Activated CD4-positive, alpha-beta T cell treated with anti-CD3 and anti-CD28 coated beads, Interleukin-2, amount 10 ng/mL, durations not matched to agents 24 days and 14 days (primary cell): ENCODE data around the gene C2orf76. TPM values are rescaled to one million over a fixed set of nuclear protein-coding genes. Genes with fewer than 3 reads are reported as not detected.
"Not testable (repeated sequence)": the region's sequence is repeated elsewhere in the genome, so short reads cannot be mapped to it uniquely, and the experiment has no call there.

Experiments used
- DNase-seq: peaks from one replicate; pipeline ENCODE4 v3.0.0; 2022
- H3K27ac Mint-ChIP-seq: one replicate; pipeline ENCODE4 v1.8.0; 2022; ENCODE audit warnings: mild to moderate bottlenecking, mixed read lengths
- H3K27me3 Mint-ChIP-seq: one replicate; pipeline ENCODE4 v1.8.0; 2022; ENCODE audit warnings: mixed read lengths
- H3K36me3 Mint-ChIP-seq: one replicate; pipeline ENCODE4 v1.8.0; 2022; ENCODE audit warnings: low read depth, mild to moderate bottlenecking, mixed read lengths
- H3K4me1 Mint-ChIP-seq: one replicate; pipeline ENCODE4 v1.8.0; 2021; ENCODE audit warnings: mixed read lengths
- H3K4me3 Mint-ChIP-seq: one replicate; pipeline ENCODE4 v1.8.0; 2022; ENCODE audit warnings: mild to moderate bottlenecking, moderate library complexity, mixed read lengths
- H3K9me3 Mint-ChIP-seq: one replicate; pipeline ENCODE4 v1.8.0; 2021; ENCODE audit warnings: mixed read lengths
- intact Hi-C: fragments of 100-400 bp; cut with micrococcal nuclease; formaldehyde crosslinking; loops from one replicate; pipeline ENCODE4 v1.15.1; 2023
- total RNA-seq: library from RNA; stranded (reverse); gene quantifications from 2 replicates; pipeline ENCODE4 v1.2.3, GENCODE V29; 2022

C2orf76 gene
- total RNA-seq, 1 donor from 2014 or later: 10.2 TPM

DNA sequence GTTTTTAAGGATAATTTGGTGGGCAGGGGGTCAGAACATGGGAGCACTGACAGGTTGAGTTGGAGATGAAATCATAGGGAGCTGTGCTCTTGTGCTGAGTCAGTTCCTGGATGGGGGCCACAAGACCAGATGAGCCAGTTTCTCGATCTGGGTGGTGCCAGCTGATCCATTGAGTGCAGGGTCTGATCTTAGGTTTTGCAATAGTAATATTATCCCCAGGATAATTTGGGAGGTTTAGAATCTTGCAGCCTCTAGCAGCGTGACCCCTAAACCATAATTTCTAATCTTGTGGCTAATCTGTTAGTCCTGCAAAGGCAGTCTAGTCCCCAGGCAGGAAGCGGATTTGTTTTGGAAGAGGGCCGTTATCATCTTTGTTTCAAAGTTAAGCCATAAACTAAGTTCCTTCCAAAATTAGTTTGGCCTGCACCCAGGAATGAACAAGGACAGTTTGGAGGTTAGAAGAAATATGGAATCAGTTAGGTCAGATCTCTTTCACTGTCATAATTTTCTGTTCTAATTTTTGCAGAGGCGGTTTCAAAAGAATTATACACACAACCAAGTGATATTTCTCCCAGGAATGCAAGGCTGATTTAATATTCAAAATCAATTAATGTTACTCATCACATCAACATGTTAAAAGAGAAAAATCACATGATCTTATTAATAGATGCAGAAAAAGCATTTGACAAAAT, 23.1 kb upstream of the C2orf76 start:
- peaks cover 7% of the 10 kb centered on the region for H3K4me1 Mint-ChIP-seq
- no peaks in the 10 kb centered on the region for H3K36me3 Mint-ChIP-seq
- intact Hi-C loops: no loop called here
- peaks cover 7% of the 10 kb centered on the region for H3K27me3 Mint-ChIP-seq
- no peak overlapping the region for H3K4me3 Mint-ChIP-seq
- H3K27ac Mint-ChIP-seq: no peak overlapping the region
- DNase-seq: no peak
- peaks cover 5% of the 10 kb centered on the region for H3K9me3 Mint-ChIP-seq

DNA sequence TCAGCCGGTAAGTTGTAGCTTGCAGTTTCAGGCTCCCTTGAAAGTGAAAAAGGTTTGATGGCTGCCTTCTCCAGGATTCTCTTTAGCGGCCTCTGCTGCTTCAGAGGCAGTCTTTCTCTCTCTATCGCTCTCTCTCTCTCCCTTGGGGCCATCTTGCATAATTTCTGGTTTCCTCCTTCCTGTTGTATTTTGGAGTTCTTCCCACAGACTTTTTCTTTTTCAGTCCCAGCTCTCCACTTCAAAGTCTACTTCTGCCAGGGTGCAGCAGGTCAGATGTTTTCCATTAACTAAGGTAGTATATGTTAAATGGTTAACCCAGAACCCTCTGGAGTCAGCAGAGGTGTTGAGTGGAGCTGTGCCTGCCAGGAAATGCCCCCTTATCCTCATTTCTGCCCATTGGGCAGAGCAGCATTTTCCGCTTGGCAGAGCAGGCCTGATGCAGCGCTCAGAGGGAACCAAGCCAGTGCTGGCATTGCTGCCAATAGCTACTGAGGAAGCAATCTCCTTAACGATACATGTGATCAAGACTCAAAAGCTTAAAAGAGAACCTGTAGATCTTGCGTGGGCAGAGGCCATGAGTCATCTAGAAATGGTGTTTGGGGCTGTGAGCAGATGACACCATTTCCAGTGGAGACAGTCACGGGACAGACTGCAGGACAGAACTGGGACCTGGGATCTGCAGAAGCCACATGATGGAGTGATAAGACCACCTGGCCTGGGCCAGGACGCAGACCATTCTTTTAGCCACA, 20.9 kb upstream of the C2orf76 start:
- Mint-ChIP-seq H3K9me3 (peaks cover 5% of the 10 kb centered on the region), H3K36me3 (no peaks in the 10 kb centered on the region), H3K27ac (peak overlapping the region; percentile 57), H3K27me3 (peaks cover 4% of the 10 kb centered on the region), H3K4me3 (peak overlapping the region; percentile 14), H3K4me1 (peaks cover 7% of the 10 kb centered on the region)
- intact Hi-C loops: loop anchor here (1.0 to 2.0 kb wide), 2 partner anchors 17 to 21 kb away; partner anchors contain the start of genes C2orf76 and DBI
- DNase-seq: no peak

GRCh38 chr2:119385466-119385865, 18.8 kb upstream of the C2orf76 start:
- no peak overlapping the region for H3K4me3 Mint-ChIP-seq
- H3K9me3 Mint-ChIP-seq: peaks cover 5% of the 10 kb centered on the region
- DNase-seq: no peak
- no peaks in the 10 kb centered on the region for H3K36me3 Mint-ChIP-seq
- H3K4me1 Mint-ChIP-seq: peaks cover 7% of the 10 kb centered on the region
- H3K27ac Mint-ChIP-seq: no peak overlapping the region
- intact Hi-C loops: no loop called here
- H3K27me3 Mint-ChIP-seq: peaks cover 7% of the 10 kb centered on the region

DNA sequence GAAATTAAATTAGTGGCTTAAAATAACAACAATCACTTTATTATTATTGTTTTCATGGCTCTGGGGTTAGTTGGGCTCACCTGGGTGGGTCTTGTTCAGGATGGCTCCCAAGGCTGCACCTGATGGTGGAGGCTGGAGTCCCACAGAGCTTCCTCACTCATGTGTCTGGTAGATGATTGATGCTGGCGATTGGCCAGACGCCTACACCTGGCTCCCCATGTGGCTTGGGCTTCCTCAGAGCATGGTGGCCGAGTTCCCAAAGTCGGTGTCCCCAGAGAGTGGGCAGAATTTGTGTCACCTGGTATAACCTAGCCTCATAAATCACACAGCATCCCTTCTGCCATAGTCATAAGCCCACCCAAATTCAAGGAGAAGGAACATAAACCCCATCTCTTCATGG, 18.3 kb upstream of the C2orf76 start:
- Mint-ChIP-seq H3K4me1 (peaks cover 7% of the 10 kb centered on the region), H3K4me3 (no peak overlapping the region), H3K9me3 (peaks cover 5% of the 10 kb centered on the region), H3K27ac (no peak overlapping the region), H3K36me3 (no peaks in the 10 kb centered on the region), H3K27me3 (peaks cover 9% of the 10 kb centered on the region)
- no peak for DNase-seq
- intact Hi-C loops: no loop called here

DNA sequence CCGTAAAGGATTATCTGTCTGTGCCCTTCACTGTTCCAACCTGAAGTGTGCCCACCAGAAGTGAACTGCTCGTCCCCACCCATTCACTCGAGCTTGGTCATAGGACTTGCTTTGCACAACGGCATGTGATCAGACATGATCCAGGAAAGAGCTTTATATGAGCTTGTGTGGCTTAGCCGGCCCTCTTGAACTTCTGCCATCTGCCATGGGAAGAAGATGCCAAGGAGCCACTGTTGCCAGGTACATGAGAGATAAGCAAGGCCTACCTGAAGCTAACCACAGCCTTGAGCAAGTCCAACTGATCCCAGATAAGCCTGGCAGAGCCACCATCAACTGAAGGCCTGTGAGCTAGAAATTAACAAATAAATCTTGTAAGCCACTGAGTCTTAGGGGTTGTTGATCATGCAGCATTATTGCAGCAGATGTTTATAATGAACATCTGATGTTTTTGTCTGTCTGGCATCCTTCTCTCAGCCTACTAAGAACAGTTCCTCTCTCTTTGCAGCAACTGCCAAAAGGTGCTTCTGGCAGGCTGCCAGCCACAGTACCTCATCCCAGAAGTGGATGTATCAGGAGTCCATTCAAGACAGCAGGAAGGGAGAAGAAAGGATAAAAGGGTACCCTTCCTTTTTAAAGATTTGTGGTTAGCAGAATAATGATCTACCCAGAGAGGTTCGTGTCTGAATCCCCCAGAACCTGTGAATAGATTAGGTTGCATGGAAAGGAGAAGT, 16.9 kb upstream of the C2orf76 start:
- Mint-ChIP-seq H3K36me3 (no peaks in the 10 kb centered on the region), H3K9me3 (peaks cover 5% of the 10 kb centered on the region), H3K4me3 (no peak overlapping the region), H3K4me1 (peaks cover 7% of the 10 kb centered on the region), H3K27me3 (peaks cover 13% of the 10 kb centered on the region), H3K27ac (no peak overlapping the region)
- DNase-seq: no peak
- intact Hi-C loops: no loop called here

GRCh38 chr2:119378566-119378965, 11.9 kb upstream of the C2orf76 start:
- Mint-ChIP-seq H3K36me3 (peaks cover 13% of the 10 kb centered on the region), H3K4me1 (no peaks in the 10 kb centered on the region), H3K4me3 (no peak overlapping the region), H3K27me3 (peaks cover 13% of the 10 kb centered on the region), H3K9me3 (no peaks in the 10 kb centered on the region), H3K27ac (no peak overlapping the region)
- intact Hi-C loops: no loop called here
- no peak for DNase-seq

DNA sequence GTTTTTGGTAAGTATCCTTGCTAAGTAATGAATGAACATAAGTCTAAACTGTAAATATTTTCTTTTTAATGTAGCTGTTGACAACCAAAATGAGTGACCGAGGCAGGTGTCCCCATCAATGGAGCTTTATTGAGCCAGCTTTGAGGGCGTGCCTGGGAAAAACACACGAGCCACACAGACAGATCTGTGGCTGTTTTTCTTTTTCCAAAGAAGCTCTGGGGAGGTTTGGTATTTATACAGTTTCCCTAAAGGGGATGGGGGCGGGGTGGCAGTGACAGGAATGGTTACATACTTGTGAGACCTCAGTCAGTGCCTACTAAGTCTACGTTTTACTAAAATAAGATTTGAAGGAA, 11.3 kb upstream of the C2orf76 start:
- H3K27ac Mint-ChIP-seq: no peak overlapping the region
- no peaks in the 10 kb centered on the region for H3K4me1 Mint-ChIP-seq
- H3K27me3 Mint-ChIP-seq: peaks cover 13% of the 10 kb centered on the region
- H3K36me3 Mint-ChIP-seq: peaks cover 19% of the 10 kb centered on the region
- intact Hi-C loops: no loop called here
- no peak for DNase-seq
- no peaks in the 10 kb centered on the region for H3K9me3 Mint-ChIP-seq
- H3K4me3 Mint-ChIP-seq: no peak overlapping the region

DNA sequence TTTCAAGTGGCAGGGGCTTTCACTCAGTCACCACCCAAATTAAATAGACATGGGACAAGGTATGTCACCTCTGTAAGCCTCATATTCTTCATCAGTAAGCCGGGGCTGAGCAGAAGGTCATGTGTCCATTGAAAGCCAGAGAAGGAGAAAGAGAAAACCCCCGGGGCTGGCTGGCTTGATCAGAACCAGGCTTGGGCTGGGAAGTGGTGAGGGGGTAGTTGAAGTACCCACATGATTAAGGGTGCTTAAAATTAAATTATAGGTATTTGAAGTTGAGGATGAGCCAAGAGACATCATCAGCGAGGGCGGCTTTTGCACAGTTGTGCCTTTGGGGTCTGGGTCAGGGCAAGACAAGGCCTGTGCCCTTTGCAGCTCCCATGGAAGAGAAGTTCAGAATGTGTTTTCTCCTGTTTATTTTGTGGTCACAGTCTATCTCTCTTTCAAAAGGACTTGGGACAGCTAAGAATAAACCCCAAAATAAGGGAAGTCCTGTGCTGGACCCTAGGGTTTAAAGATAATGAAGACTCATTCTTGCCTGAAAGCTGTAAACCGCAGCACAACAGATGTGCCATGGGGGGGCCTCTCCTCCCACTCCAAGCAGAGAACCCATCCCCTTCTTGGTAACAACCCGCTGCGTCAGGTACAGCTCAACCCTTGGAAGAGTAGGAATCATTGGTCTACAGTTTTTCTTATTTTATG, 10.8 kb upstream of the C2orf76 start:
- peaks cover 24% of the 10 kb centered on the region for H3K36me3 Mint-ChIP-seq

GRCh38 chr2:119376810-119377209, 10.2 kb upstream of the C2orf76 start:
- DNase-seq: no peak
- Mint-ChIP-seq H3K27me3 (peaks cover 13% of the 10 kb centered on the region), H3K27ac (no peak overlapping the region)

More for the DNA sequence above, 10.8 kb upstream of the C2orf76 start:
- Mint-ChIP-seq H3K9me3 (no peaks in the 10 kb centered on the region), H3K27me3 (peaks cover 13% of the 10 kb centered on the region), H3K27ac (no peak overlapping the region), H3K4me1 (no peaks in the 10 kb centered on the region), H3K4me3 (no peak overlapping the region)
- DNase-seq: no peak
- intact Hi-C loops: no loop called here

DNA sequence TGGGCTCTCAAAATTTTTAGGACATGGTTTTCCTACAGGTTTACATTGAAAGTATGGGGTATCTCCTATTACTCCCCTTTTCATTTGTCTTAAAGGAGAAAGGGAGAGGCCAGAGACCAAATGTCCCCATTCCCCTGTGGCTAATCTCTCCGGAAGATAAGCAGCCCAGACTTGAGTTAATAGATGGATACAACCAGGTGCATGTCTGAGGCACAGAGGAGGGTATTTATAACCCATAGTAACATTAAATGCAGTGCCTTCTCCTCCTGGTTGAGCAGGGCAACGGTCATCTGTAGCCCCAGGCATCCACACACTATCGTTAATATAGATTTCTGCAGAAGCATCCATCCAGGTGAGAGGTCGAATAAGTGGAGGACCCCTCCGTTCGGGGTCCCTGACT, 9.8 kb upstream of the C2orf76 start:
- intact Hi-C loops, H3K4me3 Mint-ChIP-seq: not testable (repeated sequence)
- peaks cover 11% of the 10 kb centered on the region for H3K27me3 Mint-ChIP-seq

More at GRCh38 chr2:119376810-119377209, 10.2 kb upstream of the C2orf76 start:
- Mint-ChIP-seq H3K4me3 (no peak overlapping the region), H3K4me1 (no peaks in the 10 kb centered on the region), H3K9me3 (no peaks in the 10 kb centered on the region), H3K36me3 (peaks cover 29% of the 10 kb centered on the region)
- intact Hi-C loops: no loop called here

DNA sequence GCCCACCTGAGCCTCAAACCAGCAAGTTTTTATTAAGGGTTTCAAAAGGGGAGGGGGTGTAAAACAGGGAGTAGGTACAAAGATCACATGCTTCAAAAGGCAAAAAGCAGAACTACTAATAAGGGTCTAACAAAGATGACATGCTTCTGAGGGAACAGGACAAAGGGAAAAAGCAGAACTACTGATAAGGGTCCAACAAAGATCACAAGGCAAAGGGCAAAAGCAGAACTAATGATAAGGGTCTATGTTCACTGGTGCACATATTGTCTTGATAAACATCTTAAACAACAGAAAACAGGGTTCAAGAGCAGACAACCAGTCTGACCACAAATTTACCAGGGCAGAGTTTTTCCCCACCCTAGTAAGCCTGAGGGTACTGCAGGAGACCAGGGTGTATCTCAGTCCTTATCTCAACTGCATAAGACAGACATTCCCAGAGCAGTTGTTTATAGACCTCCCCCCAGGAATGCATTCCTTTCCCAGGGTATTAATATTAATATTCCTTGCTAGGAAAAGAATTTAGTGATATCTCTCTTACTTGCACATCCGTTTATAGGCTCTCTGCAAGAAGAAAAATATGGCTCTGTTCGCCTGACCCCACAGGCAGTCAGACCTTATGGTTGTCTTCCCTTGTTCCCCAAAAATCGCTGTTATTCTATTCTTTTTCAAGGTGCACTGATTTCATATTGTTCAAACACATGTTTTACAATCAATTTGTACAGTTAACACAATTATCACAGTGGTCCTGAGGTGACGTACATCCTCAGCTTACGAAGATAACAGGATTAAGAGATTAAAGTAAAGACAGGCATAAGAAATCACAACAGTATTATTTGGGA, 7.5 kb upstream of the C2orf76 start:
- H3K4me3 Mint-ChIP-seq, intact Hi-C loops, H3K4me1 Mint-ChIP-seq, H3K9me3 Mint-ChIP-seq, DNase-seq, H3K27ac Mint-ChIP-seq, H3K27me3 Mint-ChIP-seq: not testable (repeated sequence)
- H3K36me3 Mint-ChIP-seq: peaks cover 50% of the 10 kb centered on the region

More for the DNA sequence above, 9.8 kb upstream of the C2orf76 start:
- not testable (repeated sequence) for H3K27ac Mint-ChIP-seq, H3K4me1 Mint-ChIP-seq, DNase-seq, H3K9me3 Mint-ChIP-seq
- H3K36me3 Mint-ChIP-seq: peaks cover 30% of the 10 kb centered on the region

- DNase-seq: no peak
- H3K27ac Mint-ChIP-seq: no peak overlapping the region
- peaks cover 56% of the 10 kb centered on the region for H3K36me3 Mint-ChIP-seq
- no peaks in the 10 kb centered on the region for H3K27me3 Mint-ChIP-seq
- no peaks in the 10 kb centered on the region for H3K9me3 Mint-ChIP-seq
- H3K4me1 Mint-ChIP-seq: peaks cover 13% of the 10 kb centered on the region
- no peak overlapping the region for H3K4me3 Mint-ChIP-seq
- intact Hi-C loops: no loop called here
Measured at GRCh38 chr2:119372778-119373568, 6.3 kb upstream of the C2orf76 start.
